GM19328 (cell line): Measurements from ENCODE around the gene FBXO31.

Source experiments
- ATAC-seq: cut with Tn5 transposase; IDR thresholded peaks from one replicate; pipeline ENCODE4 v1.9.1; 2021; ENCODE audit warnings: mild to moderate bottlenecking, moderate library complexity; ENCODE audit not compliant: unreplicated experiment

Gene FBXO31

DNA sequence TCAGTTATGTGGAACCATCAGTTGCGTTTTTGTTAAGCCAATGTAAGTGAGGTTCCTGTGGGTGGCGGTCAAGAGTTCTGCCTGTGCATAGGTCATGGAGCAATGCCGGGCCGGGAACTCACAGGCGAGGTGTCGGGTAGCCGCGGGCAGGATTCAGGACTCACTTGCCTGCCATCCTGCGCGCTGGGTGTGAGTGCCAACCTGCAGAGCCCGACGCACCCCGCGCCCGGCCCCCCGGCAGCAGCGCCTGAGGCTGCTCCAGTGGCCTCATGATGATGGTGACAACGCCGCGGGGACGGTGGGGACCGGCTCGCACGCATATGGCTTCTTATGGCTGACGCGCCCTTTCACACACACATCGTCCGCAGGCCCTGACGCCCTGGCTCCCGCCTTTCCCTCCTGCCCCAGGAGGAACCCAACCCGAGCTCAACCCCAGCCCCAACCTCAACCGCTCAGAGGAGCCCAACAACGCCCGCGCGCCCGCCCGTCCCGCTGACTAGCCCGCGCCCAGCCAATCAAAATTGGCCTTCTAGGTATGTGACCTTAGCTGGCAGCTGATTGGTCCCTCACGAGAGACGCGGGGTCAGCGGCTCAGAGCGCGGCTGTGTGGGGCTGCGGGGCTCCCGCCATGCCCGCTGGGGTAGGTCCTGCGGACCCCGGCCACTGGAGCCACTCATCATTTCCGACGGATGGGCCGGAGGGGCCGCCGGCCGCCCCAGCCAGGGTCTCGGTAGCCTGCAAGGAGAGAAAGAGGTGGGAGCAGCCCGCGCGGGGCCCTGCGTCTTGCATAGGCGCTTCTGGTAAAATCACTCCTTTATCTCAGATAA lies 66.4 kb downstream of the FBXO31 start, which contains the start of gene C16orf95:
Gene C16orf95 (minus strand): TSS at position 470 of the 827 bp plus-strand sequence. CDS start 150 bp downstream, at position 320.
- peak; percentile 91 for ATAC-seq

DNA sequence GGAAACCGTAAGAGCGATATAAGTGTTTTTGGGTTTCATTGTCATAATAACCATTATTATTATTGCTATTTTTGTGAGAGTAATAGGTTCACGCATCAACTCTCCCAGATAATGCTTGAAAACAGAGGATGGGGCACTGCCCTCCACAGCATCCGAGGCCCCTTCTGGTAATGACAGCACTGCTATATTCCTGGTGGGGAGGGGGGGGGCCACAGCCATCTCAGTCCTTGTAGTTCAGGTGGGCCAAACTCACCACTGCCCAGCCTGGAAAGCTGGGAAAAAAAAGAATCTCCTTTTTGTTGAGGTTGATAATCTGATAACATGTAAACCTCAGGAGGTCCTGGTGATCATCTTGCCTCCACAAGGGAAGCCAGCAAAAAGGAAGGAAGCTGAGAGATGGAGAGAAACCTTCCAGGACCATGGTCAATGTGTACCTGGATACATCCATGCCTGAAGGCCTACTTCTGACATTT lies 67.1 kb downstream of the FBXO31 start:
- ATAC-seq = no peak

DNA sequence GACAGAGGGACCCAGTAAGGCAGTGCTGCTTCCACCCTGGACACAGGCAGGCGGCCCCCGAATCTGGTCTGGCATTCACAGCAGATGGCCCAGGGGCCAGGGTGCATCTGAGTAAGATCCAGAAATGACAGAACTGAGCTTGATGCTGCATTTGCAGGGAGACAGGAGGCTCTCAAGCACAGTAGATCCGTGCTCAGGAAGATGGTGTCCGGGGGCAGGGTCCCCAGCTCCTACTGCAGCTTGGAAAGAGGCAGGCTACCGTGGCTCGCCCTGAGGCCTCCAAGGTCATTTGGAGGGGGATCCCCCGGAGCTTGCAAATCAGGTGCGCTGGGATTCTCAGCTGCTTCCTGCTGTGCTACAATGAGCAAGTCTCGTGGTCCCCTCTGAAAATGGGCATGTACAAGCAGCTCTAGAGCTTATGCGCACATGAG lies 68.6 kb downstream of the FBXO31 start:
- no peak for ATAC-seq

DNA sequence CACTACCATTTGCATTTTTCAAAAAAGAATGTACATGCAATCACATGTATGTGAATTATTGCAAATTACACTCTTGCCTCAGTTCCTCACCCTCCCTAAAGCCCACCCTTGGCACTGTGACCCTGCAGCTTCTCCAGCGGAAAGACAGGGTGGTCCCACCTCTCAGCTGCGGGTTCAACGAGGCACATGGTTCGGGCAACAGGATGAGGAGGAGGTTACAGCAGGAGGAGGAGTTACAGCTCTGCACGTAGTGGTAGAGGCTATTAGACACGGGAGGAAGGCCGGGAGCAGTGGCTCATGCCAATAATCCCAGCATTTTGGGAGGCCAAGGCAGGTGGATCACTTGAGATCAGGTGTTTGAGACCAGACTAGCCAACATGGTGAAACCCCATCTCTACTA lies 71.6 kb downstream of the FBXO31 start:
- no peak for ATAC-seq

DNA sequence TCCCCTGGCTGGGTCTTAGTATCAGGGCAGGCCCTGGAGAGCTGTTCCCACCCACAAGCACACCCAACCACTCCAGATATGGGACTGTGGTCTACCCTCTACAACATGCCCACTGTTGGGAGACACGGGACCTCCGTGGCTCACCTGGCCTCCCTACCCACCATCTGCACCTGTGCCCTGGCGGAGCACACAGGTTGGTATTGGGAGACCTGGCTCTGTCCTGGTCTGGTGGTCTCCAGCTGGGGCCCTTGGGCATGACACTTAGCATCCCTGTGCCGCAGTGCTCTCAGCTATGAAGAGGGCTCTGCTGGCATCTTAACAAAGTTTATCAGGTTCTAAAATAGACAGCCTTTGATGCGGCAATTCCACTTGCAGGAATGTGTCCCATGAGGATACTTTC lies 72.2 kb downstream of the FBXO31 start:
- ATAC-seq = no peak

DNA sequence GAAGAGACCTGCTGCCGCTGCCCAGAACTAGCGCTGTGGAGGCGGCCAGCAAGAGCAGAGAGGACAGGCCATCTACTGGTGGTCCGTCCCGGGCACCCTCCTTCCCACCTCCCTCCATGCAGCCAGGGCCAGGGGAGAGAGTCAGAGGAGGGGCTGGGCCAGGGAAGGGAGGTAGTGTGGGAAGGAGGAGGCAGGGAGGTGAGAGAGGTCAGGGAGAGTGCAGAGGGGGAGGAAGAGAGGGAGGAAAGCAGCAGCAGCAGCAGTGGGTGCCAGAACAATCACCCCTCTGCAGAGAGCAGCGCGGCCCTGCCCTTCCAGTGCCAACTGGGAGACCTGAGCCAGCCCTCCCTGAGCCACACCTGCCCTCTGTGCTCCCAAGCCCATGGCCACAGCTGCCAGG lies 73.0 kb downstream of the FBXO31 start:
- no peak for ATAC-seq

DNA sequence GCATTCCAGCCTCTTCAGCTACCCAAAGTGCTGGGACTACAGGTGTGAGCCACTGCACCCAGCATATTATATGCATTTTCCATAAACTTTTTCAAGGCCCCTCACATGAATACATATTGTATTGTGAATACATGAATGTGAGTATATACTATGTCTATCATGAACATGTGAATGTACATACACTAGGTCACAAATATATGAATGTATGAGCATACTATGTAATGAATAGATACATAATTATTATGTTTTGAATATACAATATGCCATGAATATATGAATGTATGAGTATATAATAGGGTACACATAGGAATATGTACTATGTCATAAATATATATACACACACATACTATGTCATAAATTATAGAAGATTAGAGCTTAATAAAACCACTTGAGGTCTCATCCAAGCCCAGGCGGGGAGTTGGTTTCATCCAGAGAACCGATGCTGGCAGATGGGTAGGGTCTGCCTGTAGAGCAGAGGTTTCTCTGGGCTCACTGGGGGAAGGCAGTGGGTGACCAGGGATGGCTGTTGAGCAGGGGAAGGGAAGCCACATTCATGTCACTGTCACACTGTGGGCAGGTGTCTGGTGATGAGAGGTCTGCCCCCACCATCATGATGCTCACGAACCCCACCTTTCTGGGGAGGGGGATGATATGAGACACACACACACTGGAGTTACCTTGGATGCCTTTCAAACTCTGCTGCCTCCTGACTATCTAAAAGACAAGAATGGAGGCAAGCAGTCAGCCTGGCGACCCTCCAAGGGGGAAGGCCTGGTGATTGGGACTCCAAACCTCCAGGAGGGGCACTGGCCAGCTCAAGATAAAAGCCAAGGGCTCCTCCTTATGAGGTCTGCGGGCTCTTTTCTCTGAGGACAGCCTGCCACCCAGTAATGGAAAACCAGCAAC lies 73.7 kb downstream of the FBXO31 start:
- no peak for ATAC-seq

DNA sequence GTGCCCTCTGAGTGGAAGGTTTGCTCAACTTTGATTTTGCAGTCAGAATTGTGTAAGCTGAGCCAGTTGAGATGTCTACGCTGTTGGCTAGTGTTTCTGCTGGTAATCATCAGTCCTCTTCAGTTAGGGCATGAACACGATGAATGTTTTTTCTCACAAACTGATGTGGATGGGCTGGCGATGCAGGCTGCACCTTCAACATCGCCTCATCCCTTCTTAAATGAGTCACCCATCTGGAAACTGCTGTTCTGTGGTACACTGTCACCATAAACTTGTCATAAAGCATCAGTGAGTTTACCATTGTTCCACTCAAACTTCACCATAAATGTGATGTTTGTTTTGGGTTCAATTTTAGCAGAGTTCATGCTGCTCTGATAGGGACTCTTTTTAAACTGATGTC lies 74.8 kb downstream of the FBXO31 start:
- no peak for ATAC-seq

DNA sequence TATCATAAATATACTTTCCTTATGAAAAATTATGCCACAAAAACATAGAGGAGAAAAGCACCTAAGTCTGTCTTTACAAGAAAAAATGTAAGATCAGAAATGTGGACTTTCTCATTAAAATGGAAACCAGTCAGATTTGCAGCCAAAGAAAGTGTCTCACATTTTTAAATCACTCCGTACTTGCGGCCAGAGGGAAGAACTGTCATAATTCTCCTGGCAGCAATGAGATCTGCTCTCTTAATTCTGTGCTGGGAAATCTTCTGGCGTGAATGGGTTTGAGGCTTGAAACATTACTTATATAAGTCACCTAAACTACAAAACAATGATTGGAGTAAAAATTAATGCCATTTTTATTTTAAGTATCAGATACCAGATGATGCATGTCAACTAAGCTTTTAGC lies 77.1 kb downstream of the FBXO31 start:
- no peak for ATAC-seq

DNA sequence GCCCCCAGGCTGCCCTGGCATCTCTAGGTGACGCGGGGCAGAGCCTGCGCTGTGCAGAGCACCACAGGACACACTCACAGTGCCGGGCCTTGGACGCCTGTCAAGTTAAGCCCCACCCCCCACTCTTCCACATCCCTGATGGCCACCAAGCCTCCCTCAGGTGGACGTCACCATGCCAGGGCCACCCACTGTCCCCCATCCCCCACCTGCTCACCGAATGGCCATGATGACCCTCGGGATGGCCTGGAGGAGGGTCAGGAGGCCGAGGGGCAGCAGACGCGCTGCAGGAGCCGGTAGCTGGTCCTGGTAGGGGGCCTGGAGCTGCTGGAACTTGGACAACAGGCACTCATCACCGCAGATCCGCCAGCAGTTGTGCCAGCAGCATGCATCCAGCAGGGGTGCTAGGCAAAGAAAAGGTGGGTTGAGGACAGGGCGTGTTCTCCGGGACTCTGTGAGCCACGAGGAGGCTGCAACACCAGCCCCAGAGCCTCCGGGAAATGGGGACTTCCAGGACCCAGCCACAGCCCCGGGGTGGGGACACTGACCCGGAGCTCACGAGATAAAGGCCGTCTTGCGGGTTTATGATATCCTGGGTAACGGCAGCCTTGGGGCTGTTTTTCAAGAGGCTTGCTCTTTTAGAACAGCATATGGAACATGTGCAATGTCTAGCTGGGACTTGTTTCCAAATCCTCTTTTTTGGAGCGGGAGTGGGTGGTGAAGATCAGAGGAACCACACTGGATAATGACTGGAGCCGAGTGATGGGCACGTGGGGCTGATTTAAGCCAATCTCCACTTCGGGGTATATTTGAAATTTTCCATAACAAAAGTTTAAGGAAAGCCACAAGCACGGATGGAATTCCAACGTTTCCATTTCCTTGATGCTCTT lies 77.8 kb downstream of the FBXO31 start:
- ATAC-seq = no peak

DNA sequence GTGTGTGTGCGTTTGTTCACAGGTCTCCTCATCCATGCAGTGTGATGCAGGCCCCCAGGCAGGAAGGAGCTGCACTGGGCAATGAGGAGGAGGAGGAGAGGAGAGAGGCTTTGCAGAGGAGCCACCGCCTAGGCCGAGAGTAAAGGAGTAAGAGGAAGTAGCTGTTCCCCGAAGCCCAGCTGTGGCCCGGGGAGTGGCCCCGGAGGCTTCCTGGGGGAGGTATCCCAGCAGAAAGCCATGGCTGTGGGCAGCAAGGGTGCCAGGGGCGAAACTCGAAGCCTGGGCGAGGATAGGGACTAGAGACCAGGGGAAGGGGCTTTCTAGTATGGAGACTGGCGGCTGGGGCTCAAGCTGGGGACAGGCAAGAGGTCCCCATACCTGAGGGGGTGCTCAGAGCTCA lies 78.6 kb downstream of the FBXO31 start:
- ATAC-seq = no peak

DNA sequence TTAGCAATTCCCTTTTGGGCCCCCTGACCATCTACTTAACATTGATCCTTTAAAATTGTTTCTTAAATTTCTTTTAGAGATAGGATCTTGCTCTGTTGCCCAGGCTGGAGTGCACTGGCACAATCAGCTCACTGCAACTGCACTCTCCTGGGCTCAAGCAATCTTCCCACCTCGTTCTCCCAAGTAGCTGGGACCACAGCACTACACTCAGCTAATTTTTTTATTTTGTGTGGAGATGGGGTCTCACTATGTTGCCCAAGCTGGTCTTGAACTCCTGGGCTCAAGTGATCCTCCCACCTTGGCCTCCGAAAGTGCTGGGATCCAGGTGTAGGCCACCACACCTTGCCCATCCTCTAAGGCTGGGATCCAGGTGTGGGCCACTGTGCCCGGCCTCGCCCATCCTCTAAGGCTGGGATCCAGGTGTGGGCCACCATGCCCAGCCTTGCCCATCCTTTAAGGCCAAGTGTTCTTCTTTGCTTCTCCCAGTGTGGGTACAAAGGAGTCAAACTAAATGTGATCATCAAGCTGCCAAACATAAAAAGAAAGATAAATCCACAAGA lies 79.5 kb downstream of the FBXO31 start:
- no peak for ATAC-seq

DNA sequence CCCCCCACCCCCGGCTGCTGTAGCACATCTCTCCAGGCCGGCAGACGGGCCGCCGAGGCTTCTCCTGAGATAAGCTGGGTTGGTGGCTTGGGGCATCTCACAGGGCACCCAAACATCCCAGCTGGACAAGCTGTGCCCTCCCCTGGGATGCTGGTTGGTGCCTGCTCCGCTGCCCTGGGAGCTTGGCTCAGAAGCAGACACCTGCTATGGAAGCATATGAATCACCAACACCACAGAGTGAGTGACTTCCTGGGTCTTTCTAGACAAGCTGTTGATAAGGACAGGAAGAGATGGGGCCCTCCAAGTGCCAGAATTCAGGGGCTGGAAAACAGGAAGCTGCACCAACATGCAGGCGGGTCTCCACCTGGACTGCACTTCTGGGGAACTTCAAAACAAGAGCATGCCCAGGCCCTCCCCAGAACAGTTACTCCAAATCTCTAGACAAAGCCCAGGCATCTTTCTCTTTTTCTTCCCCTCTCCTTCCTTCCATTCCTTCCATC lies 80.1 kb downstream of the FBXO31 start:
- ATAC-seq = no peak

DNA sequence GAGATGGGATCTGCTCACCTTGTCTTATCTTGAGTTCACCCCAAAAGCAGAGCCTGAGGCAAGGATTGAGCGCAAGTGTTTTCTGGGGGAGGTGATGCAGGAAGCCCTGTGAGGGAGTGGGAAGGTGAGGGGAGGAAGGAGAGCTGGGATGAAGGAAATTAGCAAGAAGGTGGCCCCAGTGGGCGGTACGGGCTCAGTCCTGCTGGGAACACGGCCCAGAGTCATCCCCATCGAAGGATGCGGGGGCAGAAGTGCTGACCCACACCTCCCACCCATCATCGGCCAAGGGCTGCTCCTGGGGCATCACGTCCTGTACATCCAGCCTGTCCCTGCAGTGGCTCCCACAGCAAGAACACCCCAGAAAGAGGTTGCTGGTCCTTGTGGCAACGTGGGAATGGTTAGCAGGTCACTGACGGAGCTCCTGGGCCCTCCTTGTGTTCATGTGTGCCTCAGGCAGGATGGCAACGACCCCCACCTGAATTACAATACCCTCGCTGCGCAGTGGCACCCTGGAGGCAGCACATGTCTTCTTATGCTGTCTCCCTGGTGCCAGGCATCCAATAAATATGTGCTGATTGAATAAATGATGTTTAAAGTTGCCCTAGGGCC lies 84.6 kb downstream of the FBXO31 start:
- ATAC-seq = no peak

DNA sequence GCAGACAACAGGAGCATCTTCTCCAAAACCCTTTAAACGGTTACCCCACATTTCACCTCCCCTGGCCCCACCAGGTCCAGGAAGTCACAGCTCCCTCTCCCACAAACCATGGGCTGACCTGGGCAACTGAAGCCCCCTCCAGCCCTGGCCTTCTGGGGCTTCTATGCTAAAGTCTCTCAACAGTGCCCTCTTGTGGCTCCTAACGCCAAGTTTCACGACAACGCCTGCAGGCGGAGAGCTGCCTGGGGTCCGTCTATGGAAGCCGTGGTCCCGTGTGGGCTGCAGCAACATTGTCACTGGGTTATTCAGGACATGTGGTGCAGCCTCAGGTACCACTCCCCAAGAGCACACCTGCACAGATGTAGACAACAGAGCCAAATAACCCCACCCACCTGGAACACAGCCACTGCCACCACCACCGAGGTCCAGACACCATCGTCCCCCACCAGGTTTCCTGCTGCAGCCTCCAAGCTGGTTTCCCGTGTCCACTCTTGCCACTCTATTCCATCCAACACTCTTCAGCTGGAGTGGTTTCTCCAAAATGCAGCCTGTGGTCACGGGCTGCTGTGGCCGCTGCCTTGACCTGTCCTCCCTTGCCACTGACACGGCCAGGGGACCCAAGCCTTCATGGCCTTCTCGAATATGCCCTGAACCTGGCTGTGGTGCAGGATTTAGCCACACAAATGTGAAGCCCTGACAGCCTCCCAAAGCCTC lies 85.5 kb downstream of the FBXO31 start:
- ATAC-seq = no peak

DNA sequence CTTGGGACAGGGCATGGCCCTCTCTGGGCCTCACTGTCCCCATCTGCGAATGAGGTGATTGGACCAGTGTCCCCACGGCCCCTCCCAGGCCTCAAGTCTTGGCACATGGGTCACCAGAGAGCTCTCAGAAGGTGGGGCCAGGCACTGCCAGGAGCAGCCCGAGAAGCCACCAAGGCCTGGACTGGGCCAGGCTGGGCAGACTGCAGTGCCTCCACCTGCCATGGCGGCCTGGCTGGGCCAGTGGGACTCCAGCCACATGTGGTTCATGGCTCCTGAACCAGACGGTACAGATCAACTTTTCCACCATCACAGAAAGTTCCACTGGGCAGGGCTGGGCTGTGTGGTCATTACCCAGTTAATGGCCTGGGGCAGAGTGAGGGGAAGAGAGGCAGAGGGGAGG lies 86.2 kb downstream of the FBXO31 start:
- no peak for ATAC-seq

DNA sequence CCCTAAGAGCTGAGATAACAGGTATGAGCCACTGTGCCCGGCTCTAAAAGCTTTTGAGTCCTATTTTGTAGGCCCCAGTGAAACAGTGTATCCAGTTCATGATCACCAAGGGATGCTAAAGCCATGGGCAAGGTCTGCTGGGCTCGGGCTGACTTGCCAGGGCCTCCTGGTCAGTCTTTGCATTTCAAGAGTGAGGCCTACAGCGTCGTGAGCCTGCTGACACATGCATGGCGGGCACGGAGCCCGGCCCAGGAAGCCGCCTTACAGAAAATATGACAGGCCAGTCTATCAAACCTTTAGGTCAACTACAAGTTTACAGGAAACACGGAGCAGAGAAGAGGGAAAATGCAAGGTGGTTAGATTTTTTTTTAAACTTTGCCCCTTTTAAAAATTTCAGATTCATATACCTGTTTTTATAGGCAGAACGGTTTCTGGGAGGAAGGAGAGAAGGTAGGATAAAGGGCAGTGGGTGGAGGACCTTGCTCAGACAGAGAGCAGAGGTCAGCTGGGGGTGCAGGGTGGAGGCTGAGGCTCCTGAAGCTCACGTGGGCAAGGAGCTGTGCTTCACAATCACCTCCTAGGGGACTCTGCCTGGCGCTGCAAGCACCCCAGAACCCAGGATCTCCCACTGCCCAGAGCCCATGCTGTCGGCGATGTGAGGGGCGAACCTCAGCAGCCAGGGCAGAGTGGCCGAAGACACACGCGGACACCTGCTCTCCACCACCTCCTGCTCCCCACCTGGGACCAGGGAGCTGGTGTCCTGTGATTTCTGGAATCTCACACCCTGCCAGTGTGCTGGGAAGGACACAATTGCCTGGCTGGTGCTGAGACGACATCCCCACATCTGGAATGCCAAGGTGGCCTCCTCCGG lies 87.7 kb downstream of the FBXO31 start:
- no peak for ATAC-seq

DNA sequence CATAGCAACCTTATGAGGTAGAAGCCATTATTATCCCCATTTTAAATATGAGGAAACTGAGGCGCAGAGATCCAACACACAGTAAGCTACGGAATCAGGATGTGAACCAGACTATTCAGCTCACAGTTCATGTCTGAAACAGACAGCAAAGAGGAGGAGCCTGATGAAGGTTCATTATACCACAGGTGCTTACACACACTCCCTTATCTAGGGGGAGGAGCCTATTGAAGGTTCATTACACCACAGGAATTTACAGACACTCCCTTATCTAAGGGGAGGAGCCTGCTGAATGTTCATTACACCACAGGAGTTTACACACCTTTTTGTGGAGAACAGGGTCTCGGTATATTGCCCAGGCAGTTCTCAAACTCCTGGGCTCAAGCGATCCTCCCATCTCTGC lies 88.3 kb downstream of the FBXO31 start:
- ATAC-seq = no peak
